K562 (cell line): ENCODE results near the gene SCN7A. TPM values are rescaled to one million over a fixed set of nuclear protein-coding genes. Genes with fewer than 3 reads are reported as not detected.

Experiments
- ATAC-seq: fragments of 200-7000 bp; cut with Tn5 transposase; 3 replicates; pipeline ENCODE4 v1.9.1; 2020; ENCODE audit warnings: moderate library complexity
- BruUV-seq: library from RNA; stranded (reverse); fragments of 400-500 nt; replicated peaks from 2 replicates; lab custom pipeline; 2021; lab: Mats Ljungman, UMichigan
- CTCF ChIA-PET: fragments of 300-600 bp; formaldehyde crosslinking; extraction: SDS; loops from one replicate; lab custom pipeline; 2021; ENCODE audit warnings: low intra/inter-chr PET ratio; lab: Yijun Ruan, JAX
- POLR2A ChIA-PET: fragments of 300-600, 350-650 bp; sonication (Branson Sonifier 250); formaldehyde crosslinking; extraction: SDS; loops from one replicate; lab custom pipeline; 2021; ENCODE audit warnings: antibody characterized with exemption, inconsistent platforms; lab: Yijun Ruan, JAX
- DNase-seq, 4 experiments: peaks; one replicate each; pipeline versions ENCODE4 v3.0.0 to v3.0.0-alpha.2; 2011 to 2018; ENCODE audit warnings: low spot score in 3 of 4, mixed read lengths in 3 of 4; ENCODE audit errors: extremely low read depth in 1 of 4
- FAIRE-seq: peaks from 2 replicates; lab custom pipeline; 2011; peaks lifted over from hg19 to GRCh38; lab: Jason Lieb, UNC
- H2AFZ ChIP-seq: 2 replicates; pipeline ENCODE4 v1.6.0; 2011; ENCODE audit warnings: low read depth, low read length, control low read depth, inconsistent platforms
- H3K27ac ChIP-seq: fragments of 200-600 bp; 3 replicates; pipeline ENCODE4 v1.8.0; 2011; ENCODE audit warnings: low read depth, mild to moderate bottlenecking, control low read depth, inconsistent platforms, low read length, moderate library complexity, mixed read lengths; ENCODE audit errors: extremely low read depth
- H3K27me3 ChIP-seq, 2 experiments: fragments of 300-600 bp in 1 of 2; 2 replicates in 1 of 2; 3 replicates in 1 of 2; pipeline versions ENCODE4 v1.6.0 to v1.8.0; 2011; ENCODE audit warnings: inconsistent platforms in 2 of 2, low read length in 2 of 2, mild to moderate bottlenecking in 1 of 2, mixed read lengths in 1 of 2, moderate library complexity in 1 of 2; ENCODE audit not compliant: control insufficient read depth in 2 of 2, insufficient read depth in 2 of 2
- H3K36me3 ChIP-seq: fragments of 300-600 bp; 3 replicates; pipeline ENCODE4 v1.8.0; 2011; ENCODE audit warnings: mild to moderate bottlenecking, low read length, inconsistent platforms; ENCODE audit not compliant: control insufficient read depth, insufficient read depth
- H3K4me1 ChIP-seq, 2 experiments: fragments of 200-600 bp in 1 of 2; replicated peaks in 1 of 2; 2 replicates in 1 of 2; 3 replicates in 1 of 2; pipeline versions ENCODE4 v1.5.1 to v1.8.0; 2011; ENCODE audit warnings: inconsistent platforms in 2 of 2, low read length in 2 of 2, mild to moderate bottlenecking in 1 of 2, mixed read lengths in 1 of 2, moderate library complexity in 1 of 2; ENCODE audit not compliant: control insufficient read depth in 2 of 2, insufficient read depth in 2 of 2
- H3K4me2 ChIP-seq: 2 replicates; pipeline ENCODE4 v1.6.1; 2011; ENCODE audit warnings: low read length, control low read depth, inconsistent platforms, mixed read lengths; ENCODE audit not compliant: insufficient read depth
- H3K4me3 ChIP-seq: fragments of 200-600 bp; sonication (generic), shearing (Covaris generic); 2 replicates; pipeline ENCODE4 v1.5.1; 2016; ENCODE audit warnings: control low read depth, inconsistent platforms
- H3K79me2 ChIP-seq: fragments of 200-600 bp; 3 replicates; pipeline ENCODE4 v1.8.0; 2011; ENCODE audit warnings: low read length, inconsistent platforms; ENCODE audit not compliant: control insufficient read depth, insufficient read depth
- H3K9ac ChIP-seq, 2 experiments: 2 replicates each; pipeline versions ENCODE4 v1.6.0 to v1.6.1; 2011; ENCODE audit warnings: low read depth in 2 of 2, low read length in 2 of 2, control low read depth in 1 of 2, inconsistent platforms in 1 of 2, mild to moderate bottlenecking in 1 of 2, mixed read lengths in 1 of 2; ENCODE audit not compliant: insufficient read depth in 1 of 2
- H3K9me1 ChIP-seq: one replicate; pipeline ENCODE4 v1.6.0; 2011; ENCODE audit warnings: inconsistent platforms, mild to moderate bottlenecking, low read length, moderate library complexity; ENCODE audit not compliant: control insufficient read depth, insufficient read depth
- H3K9me3 ChIP-seq: replicated peaks from 2 replicates; pipeline ENCODE4 v1.5.1; 2011; ENCODE audit warnings: low read depth, low read length, inconsistent platforms; ENCODE audit not compliant: control insufficient read depth, insufficient read depth
- H4K20me1 ChIP-seq: replicated peaks from 2 replicates; pipeline ENCODE4 v1.6.1; 2011; ENCODE audit warnings: low read length, inconsistent platforms, mixed read lengths; ENCODE audit not compliant: control insufficient read depth, insufficient read depth
- ELF2 ChIP-seq: fragments of 250-450 bp; sonication (Bioruptor Pico); IDR thresholded peaks from 2 replicates; pipeline ENCODE4 v1.5.0; 2021; ENCODE audit warnings: mild to moderate bottlenecking
- TCF15 ChIP-seq: fragments of 250-450 bp; sonication (Bioruptor Pico); IDR thresholded peaks from 2 replicates; pipeline ENCODE4 v1.8.0; 2022; ENCODE audit warnings: moderate library complexity, mild to moderate bottlenecking, inconsistent platforms
- XRCC3 ChIP-seq: fragments of 450-650 bp; IDR thresholded peaks from 2 replicates; pipeline ENCODE4 v1.6.1; 2017; ENCODE audit warnings: mild to moderate bottlenecking, moderate library complexity
- ZNF12 ChIP-seq: sonication (generic); formaldehyde crosslinking; IDR thresholded peaks from 2 replicates; pipeline ENCODE4 v1.4.0; 2020; ENCODE audit warnings: mild to moderate bottlenecking, missing genetic modification reagents
- ZNF316 ChIP-seq: fragments of 450-650 bp; IDR thresholded peaks from 2 replicates; pipeline ENCODE4 v1.6.1; 2016
- ZNF668 ChIP-seq: fragments of 250-450 bp; sonication (Bioruptor Pico); IDR thresholded peaks from 2 replicates; pipeline ENCODE4 v1.8.0; 2022; ENCODE audit warnings: mild to moderate bottlenecking, inconsistent platforms
- WGBS: fragments of 100-300 bp; shearing (Covaris generic); methylation state at CpG from one replicate; pipeline ENCODE4 v1.1.6; 2016; ENCODE audit warnings: low coverage, mixed read lengths; ENCODE audit not compliant: insufficient coverage; ENCODE audit errors: missing lambda C conversion rate; 5-methylcytosine and 5-hydroxymethylcytosine counted together
- in situ Hi-C: fragments of 300-500 bp; cut with MboI; formaldehyde crosslinking; loops from 4 replicates; pipeline ENCODE4 v1.15.0; 2018; ENCODE audit warnings: inconsistent platforms, mixed read lengths
- intact Hi-C: fragments of 100-400 bp; cut with micrococcal nuclease; formaldehyde crosslinking; loops from 2 replicates; pipeline ENCODE4 v1.14.2; 2022
- polyA plus RNA-seq, 8 experiments: library from polyadenylated mRNA; depleted of rRNA in 4 of 8; stranded (reverse) in 5 of 8; unstranded in 3 of 8; fragments of >200 nt; fragmentation: Nextera tagmentation in 2 of 8; fragmentation: Illumina TruSeq in 1 of 8; extraction: Ambion mirVana in 2 of 8; extraction: Trizol in 1 of 8; gene quantifications; 2 replicates each; pipeline versions ENCODE4 v1.2.1 to v1.2.3, GENCODE V29; 2011 to 2014; ENCODE audit warnings: inconsistent platforms in 1 of 8, missing spikeins in 1 of 8
- total RNA-seq, 7 experiments: library from RNA; depleted of rRNA in 6 of 7; stranded (reverse); fragments of >200 nt in 6 of 7; fragmentation: Illumina TruSeq in 2 of 7; extraction: Trizol in 2 of 7; gene quantifications; 2 replicates each; pipeline versions ENCODE4 v1.2.1 to v1.2.3, GENCODE V29; 2011 to 2021; ENCODE audit warnings: low replicate concordance in 1 of 7

The SCN7A gene
- total and polyA plus RNA-seq, 9 of the 15 experiments (the other 6 are each of a cell fraction or from before 2014, with no cell fraction given): under 0.01 to 0.05 (median 0.03) TPM; not detected in 3

- H3K27ac ChIP-seq: no peak overlapping the region
- in situ Hi-C loops: no loop called here
- H2AFZ ChIP-seq: no peak overlapping the region
- no TSS peak for BruUV-seq
- H3K36me3 ChIP-seq: no peaks in the 10 kb centered on the region
- H3K9ac ChIP-seq: no peak overlapping the region
- intact Hi-C loops: loop anchor here (10.0 kb wide), 1 partner anchor 1573 kb away; no protein-coding TSS in a partner anchor
- DNase-seq: no peak
- H3K9me1 ChIP-seq: no peaks in the 10 kb centered on the region
- ChIA-PET POLR2A (interaction anchor here (0.6 to 1.2 kb wide), 3 partner anchors 10 to 17 kb away, joined by 3 read pairs; no protein-coding TSS in a partner anchor), CTCF (no interaction called here)
- no peaks in the 10 kb centered on the region for H3K9me3 ChIP-seq
- no peak overlapping the region for H3K4me3 ChIP-seq
- H3K4me1 ChIP-seq: peaks cover 4 to 6% of the 10 kb centered on the region in 2 experiments; a peak in 4 of 5 replicates
- peaks cover 55% of the 10 kb centered on the region for H3K79me2 ChIP-seq
- no peak overlapping the region for H3K4me2 ChIP-seq
- H3K27me3 ChIP-seq: no peaks in the 10 kb centered on the region
- no peak for ATAC-seq
- 68% methylated on average over 2 of the region's 2 CpGs for WGBS
- FAIRE-seq: no peak
- H4K20me1 ChIP-seq: no peaks in the 10 kb centered on the region
- TF ChIP-seq ELF2 (CRISPR knock-in tag): no peak
- TF ChIP-seq ZNF12 (CRISPR knock-in tag): no peak
- TF ChIP-seq XRCC3: no peak
- TF ChIP-seq TCF15 (CRISPR knock-in tag): no peak
- TF ChIP-seq ZNF316: no peak
- no peak for TF ChIP-seq ZNF668 (CRISPR knock-in tag)
Measured at GRCh38 chr2:166372046-166372445, 122.0 kb downstream of the SCN7A start.
